ENCODE measurements around the gene MINAR1. TPM values are rescaled to one million over a fixed set of nuclear protein-coding genes. Genes with fewer than 3 reads are reported as not detected.

MINAR1 gene
- total RNA-seq, 2 donors from 2014 or later = 0.95 to 1.3 TPM

GRCh38 chr15:79454063-79454462 is 21.9 kb downstream of the MINAR1 start:
- no peak overlapping the region for H3K4me3 ChIP-seq
- no peaks in the 10 kb centered on the region for H3K4me1 ChIP-seq (ENCODE audit: control insufficient read depth in 1 of 2, low read depth in 2 of 2)
- ATAC-seq (ENCODE audit: insufficient number of reproducible peaks, low FRiP score, low read depth) = no peak
- H3K27me3 ChIP-seq (replicated peaks; ENCODE audit: insufficient read depth) = no peaks in the 10 kb centered on the region
- H3K9me3 ChIP-seq = no peaks in the 10 kb centered on the region
- H3K36me3 ChIP-seq = no peaks in the 10 kb centered on the region
- no peak overlapping the region for H3K27ac ChIP-seq
- no peak for DNase-seq (ENCODE audit: low spot score)
- TF ChIP-seq CTCF (IDR thresholded peaks at IDR 0.05) = no peak

- Histone ChIP-seq H3K4me1 (ENCODE audit: control insufficient read depth in 1 of 2, low read depth in 2 of 2) (no peaks in the 10 kb centered on the region), H3K9me3 (no peaks in the 10 kb centered on the region), H3K27ac (no peak overlapping the region), H3K27me3 (replicated peaks; ENCODE audit: insufficient read depth) (no peaks in the 10 kb centered on the region), H3K36me3 (no peaks in the 10 kb centered on the region), H3K4me3 (no peak overlapping the region)
- no peak for ATAC-seq (ENCODE audit: insufficient number of reproducible peaks, low FRiP score, low read depth)
- no peak for DNase-seq (ENCODE audit: low spot score)
- no peak for TF ChIP-seq CTCF (IDR thresholded peaks at IDR 0.05)
Observed at GRCh38 chr15:79455361-79455760, 23.2 kb downstream of the MINAR1 start.

GRCh38 chr15:79455943-79456342 is 23.8 kb downstream of the MINAR1 start:
- no peak for TF ChIP-seq CTCF (IDR thresholded peaks at IDR 0.05)
- no peak overlapping the region for H3K27ac ChIP-seq
- ATAC-seq (ENCODE audit: insufficient number of reproducible peaks, low FRiP score, low read depth) = no peak
- H3K9me3 ChIP-seq = no peaks in the 10 kb centered on the region
- H3K4me3 ChIP-seq = no peak overlapping the region
- H3K27me3 ChIP-seq (replicated peaks; ENCODE audit: insufficient read depth) = no peaks in the 10 kb centered on the region
- H3K4me1 ChIP-seq (ENCODE audit: control insufficient read depth in 1 of 2, low read depth in 2 of 2) = no peaks in the 10 kb centered on the region
- H3K36me3 ChIP-seq = no peaks in the 10 kb centered on the region
- DNase-seq (ENCODE audit: low spot score) = no peak

- H3K36me3 ChIP-seq = no peaks in the 10 kb centered on the region
- no peaks in the 10 kb centered on the region for H3K27me3 ChIP-seq (replicated peaks; ENCODE audit: insufficient read depth)
- H3K4me1 ChIP-seq (ENCODE audit: control insufficient read depth in 1 of 2, low read depth in 2 of 2) = no peaks in the 10 kb centered on the region
- no peak overlapping the region for H3K4me3 ChIP-seq
- no peak for TF ChIP-seq CTCF (IDR thresholded peaks at IDR 0.05)
- H3K9me3 ChIP-seq = no peaks in the 10 kb centered on the region
- H3K27ac ChIP-seq = no peak overlapping the region
- ATAC-seq (ENCODE audit: insufficient number of reproducible peaks, low FRiP score, low read depth) (no peak), DNase-seq (ENCODE audit: low spot score) (no peak)
Observed at GRCh38 chr15:79458491-79458890, 26.4 kb downstream of the MINAR1 start.

GRCh38 chr15:79459666-79460065 is 27.5 kb downstream of the MINAR1 start:
- H3K36me3 ChIP-seq = no peaks in the 10 kb centered on the region
- ATAC-seq (ENCODE audit: insufficient number of reproducible peaks, low FRiP score, low read depth) (no peak), DNase-seq (ENCODE audit: low spot score) (no peak)
- no peaks in the 10 kb centered on the region for H3K27me3 ChIP-seq (replicated peaks; ENCODE audit: insufficient read depth)
- H3K9me3 ChIP-seq = no peaks in the 10 kb centered on the region
- no peak for TF ChIP-seq CTCF (IDR thresholded peaks at IDR 0.05)
- H3K4me3 ChIP-seq = no peak overlapping the region
- no peaks in the 10 kb centered on the region for H3K4me1 ChIP-seq (ENCODE audit: control insufficient read depth in 1 of 2, low read depth in 2 of 2)
- H3K27ac ChIP-seq = no peak overlapping the region

Measured in thoracic aorta (tissue), 2 donors.